Testis (tissue), 3 donors: ENCODE results near the gene ZNF135. TPM values are rescaled to one million over a fixed set of nuclear protein-coding genes. Genes with fewer than 3 reads are reported as not detected.
A peak's percentile ranks its signal among the peaks of the same experiment; 100 is the strongest.

ENCODE experiments used
- DNase-seq: peaks from one replicate; pipeline ENCODE4 v3.0.0-alpha.2; 2019
- H3K27ac ChIP-seq, 2 donors: fragments of 200-600 bp; sonication (generic); one replicate each; pipeline ENCODE4 v1.5.1; 2019
- H3K27me3 ChIP-seq: fragments of 200-600 bp; sonication (generic); one replicate; pipeline ENCODE4 v1.5.1; 2019
- H3K36me3 ChIP-seq: fragments of 200-600 bp; sonication (generic); one replicate; pipeline ENCODE4 v1.5.1; 2017; ENCODE audit warnings: low read depth; ENCODE audit errors: missing control alignments
- H3K4me1 ChIP-seq: fragments of 200-600 bp; sonication (generic); one replicate; pipeline ENCODE4 v1.5.1; 2019
- H3K4me3 ChIP-seq, 2 donors: fragments of 200-600 bp; sonication (generic); one replicate each; pipeline ENCODE4 v1.5.1; 2017 to 2019
- H3K9me3 ChIP-seq: fragments of 200-600 bp; sonication (generic); one replicate; pipeline ENCODE4 v1.5.1; 2017
- POLR2A ChIP-seq: fragments of 450-650 bp; IDR thresholded peaks from one replicate; pipeline ENCODE4 v1.6.1; 2017; ENCODE audit warnings: antibody characterized with exemption, mild to moderate bottlenecking, moderate library complexity
- WGBS, 2 donors: methylation state at CpG; one replicate each; pipeline ENCODE4 v1.1.5; 2018; 5-methylcytosine and 5-hydroxymethylcytosine counted together
- intact Hi-C: fragments of 100-400 bp; cut with DNase I; formaldehyde crosslinking; loops from one replicate; pipeline ENCODE4 v1.15.1; 2023; ENCODE audit warnings: low total_unique reads
- polyA plus RNA-seq: library from polyadenylated mRNA; stranded (reverse); fragments of 350-450 nt; fragmentation: Illumina TruSeq; extraction: RNeasy Lipid Tissue Mini Kit (QIAGEN cat#74804); gene quantifications from one replicate; pipeline ENCODE4 v1.2.3, GENCODE V29; 2014; ENCODE audit warnings: low read depth, low replicate concordance; ENCODE audit not compliant: insufficient read depth
- total RNA-seq, 2 donors: library from RNA; depleted of rRNA; stranded (reverse); fragments of >200 nt; gene quantifications; one replicate each; pipeline ENCODE4 v1.2.3, GENCODE V29; 2016
- TF ChIP-seq, protein P1 (sequence below), 3 experiments: fragments of 450-650 bp in 2 of 3; fragments of 200-600 bp in 1 of 3; sonication (generic) in 1 of 3; IDR thresholded peaks; one replicate each; pipeline ENCODE4 v1.5.1; 2016 to 2019; ENCODE audit warnings: antibody characterized with exemption in 3 of 3, mild to moderate bottlenecking in 2 of 3, moderate library complexity in 1 of 3

Gene ZNF135
- total and polyA plus RNA-seq, 3 donors from 2014 or later: 14.5 to 33.7 (median 19.1) TPM

DNA sequence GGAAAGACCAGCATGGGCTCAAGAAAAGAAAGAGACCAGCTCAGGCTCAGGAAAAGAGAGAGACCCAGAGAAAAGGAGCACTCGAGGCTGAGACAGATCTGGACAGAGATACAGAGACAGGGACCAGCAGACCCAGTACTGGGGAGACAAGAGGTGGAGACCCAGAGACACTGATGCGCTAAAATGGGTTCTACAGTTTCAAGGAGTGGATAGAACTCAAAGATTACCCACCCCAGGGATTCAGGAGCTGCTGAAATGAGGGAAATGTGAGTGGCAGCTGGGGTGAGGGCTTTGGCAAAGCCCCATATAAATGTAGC is 39.6 kb downstream of the ZNF135 start:
- intact Hi-C loops: no loop called here
- no peak for TF ChIP-seq POLR2A
- TF ChIP-seq, protein P1, sequence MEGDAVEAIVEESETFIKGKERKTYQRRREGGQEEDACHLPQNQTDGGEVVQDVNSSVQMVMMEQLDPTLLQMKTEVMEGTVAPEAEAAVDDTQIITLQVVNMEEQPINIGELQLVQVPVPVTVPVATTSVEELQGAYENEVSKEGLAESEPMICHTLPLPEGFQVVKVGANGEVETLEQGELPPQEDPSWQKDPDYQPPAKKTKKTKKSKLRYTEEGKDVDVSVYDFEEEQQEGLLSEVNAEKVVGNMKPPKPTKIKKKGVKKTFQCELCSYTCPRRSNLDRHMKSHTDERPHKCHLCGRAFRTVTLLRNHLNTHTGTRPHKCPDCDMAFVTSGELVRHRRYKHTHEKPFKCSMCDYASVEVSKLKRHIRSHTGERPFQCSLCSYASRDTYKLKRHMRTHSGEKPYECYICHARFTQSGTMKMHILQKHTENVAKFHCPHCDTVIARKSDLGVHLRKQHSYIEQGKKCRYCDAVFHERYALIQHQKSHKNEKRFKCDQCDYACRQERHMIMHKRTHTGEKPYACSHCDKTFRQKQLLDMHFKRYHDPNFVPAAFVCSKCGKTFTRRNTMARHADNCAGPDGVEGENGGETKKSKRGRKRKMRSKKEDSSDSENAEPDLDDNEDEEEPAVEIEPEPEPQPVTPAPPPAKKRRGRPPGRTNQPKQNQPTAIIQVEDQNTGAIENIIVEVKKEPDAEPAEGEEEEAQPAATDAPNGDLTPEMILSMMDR (IDR thresholded peaks at IDR 0.05): no peak
- Histone ChIP-seq H3K36me3 (no peaks in the 10 kb centered on the region), H3K27ac (peak overlapping the region; percentile 80 to 81), H3K9me3 (no peaks in the 10 kb centered on the region), H3K27me3 (no peaks in the 10 kb centered on the region), H3K4me1 (peaks cover 13% of the 10 kb centered on the region), H3K4me3 (peak overlapping the region; percentile 82 to 93)
- 8 to 17% methylated on average over 2 of the region's 2 CpGs for WGBS, 2 donors
- DNase-seq: no peak

DNA sequence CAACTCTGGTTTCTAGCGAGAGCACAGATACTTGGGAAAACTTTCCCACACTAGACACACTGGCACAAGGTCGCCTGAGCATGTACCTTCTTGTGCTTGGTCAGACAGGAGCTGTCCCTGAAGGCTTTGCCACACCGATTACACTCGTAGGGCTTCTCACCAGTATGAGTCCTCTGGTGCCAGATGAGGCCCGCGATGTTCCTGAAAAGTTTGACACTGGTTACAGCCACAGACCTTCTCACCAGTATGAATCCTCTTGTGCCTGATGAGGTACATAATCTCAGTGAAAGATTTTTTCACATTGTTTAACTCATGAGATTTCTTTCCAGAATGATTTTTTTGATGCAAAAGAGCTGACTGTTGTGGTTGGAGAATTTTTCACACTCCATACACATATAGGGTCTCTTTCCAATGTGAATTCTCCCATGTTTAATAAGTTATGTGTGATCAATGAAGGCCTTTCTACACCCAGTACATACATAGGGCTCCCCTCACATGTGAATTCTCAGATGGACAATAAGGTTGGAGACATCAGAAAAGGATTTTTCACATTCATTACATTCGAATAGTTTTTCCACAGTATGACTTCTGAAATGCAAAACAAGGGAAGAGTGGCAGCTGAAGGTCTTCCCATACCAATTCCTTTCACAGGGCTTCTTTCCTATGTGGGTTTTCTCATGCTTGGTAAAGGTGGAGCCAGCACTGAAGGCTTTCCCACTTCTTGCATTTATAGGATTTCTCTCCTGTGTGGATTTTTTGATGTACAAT is 48.9 kb downstream of the ZNF135 start:
- WGBS, 2 donors: 86 to 89% methylated on average over 7 of the region's 7 CpGs
- no peaks in the 10 kb centered on the region for H3K4me1 ChIP-seq
- no peak overlapping the region for H3K27ac ChIP-seq
- no peaks in the 10 kb centered on the region for H3K9me3 ChIP-seq
- TF ChIP-seq, protein P1 (IDR thresholded peaks at IDR 0.05): no peak
- no peaks in the 10 kb centered on the region for H3K27me3 ChIP-seq
- H3K4me3 ChIP-seq: no peak overlapping the region
- H3K36me3 ChIP-seq: no peaks in the 10 kb centered on the region
- DNase-seq: no peak
- intact Hi-C loops: no loop called here

DNA sequence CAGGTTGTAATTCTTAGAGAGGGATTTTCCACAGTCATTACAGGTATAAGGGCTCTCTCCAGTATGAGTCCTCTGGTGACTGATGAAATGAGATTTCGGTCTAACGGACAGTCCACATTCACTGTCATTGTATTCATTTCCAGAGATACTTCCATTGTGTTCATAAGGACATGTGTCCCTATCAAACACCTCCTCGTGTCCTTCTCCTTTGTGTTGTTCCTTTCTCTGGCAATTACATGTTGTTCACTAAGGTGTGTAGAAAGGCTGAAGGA is 49.4 kb downstream of the ZNF135 start:
- H3K27ac ChIP-seq: no peak overlapping the region
- H3K9me3 ChIP-seq: no peaks in the 10 kb centered on the region
- no peak for DNase-seq
- TF ChIP-seq, protein P1 (IDR thresholded peaks at IDR 0.05): no peak
- no peak for TF ChIP-seq POLR2A
- H3K4me3 ChIP-seq: no peak overlapping the region
- no peaks in the 10 kb centered on the region for H3K4me1 ChIP-seq
- WGBS, 2 donors: 90 to 97% methylated on average over 3 of the region's 3 CpGs
- intact Hi-C loops: no loop called here
- no peaks in the 10 kb centered on the region for H3K27me3 ChIP-seq
- H3K36me3 ChIP-seq: no peaks in the 10 kb centered on the region

DNA sequence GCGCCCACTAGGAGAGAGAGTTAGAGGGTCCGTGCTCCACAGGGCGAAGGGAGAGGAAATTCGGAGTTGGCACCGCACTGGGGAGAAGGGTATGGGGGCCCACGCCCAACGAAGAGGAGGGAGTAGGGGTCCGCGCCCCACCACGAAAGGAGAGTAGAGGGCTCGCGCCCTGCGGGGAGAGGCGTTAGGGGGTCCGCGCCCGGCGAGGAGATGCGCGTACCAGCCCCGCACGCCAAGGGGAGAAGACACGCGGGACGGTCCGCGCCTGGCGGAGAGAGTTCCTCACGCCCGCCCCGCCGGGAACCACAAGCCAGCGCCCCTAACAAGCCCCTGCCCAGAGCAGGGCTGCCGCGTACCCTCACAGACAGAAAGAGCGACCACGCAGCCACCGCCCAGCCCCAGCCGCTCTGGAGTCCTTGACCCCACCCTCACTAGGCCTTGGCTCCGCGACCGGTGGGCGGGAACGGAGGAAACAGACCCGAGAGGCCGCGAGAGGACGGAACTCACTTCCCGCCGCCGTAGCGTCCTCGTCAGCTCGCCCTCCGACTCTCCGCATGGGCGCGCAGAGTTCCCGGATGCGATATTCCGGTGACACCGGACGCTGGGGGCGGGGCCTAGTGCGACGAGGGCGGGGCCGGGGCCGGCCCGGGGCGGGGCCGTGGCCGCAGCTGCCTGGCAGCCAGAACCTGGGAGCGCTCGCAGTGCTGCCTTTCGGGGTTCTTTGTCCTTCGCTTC is 58.9 kb downstream of the ZNF135 start:
- Histone ChIP-seq H3K27me3 (no peaks in the 10 kb centered on the region), H3K4me3 (peak overlapping the region; percentile 61 to 78), H3K9me3 (no peaks in the 10 kb centered on the region), H3K36me3 (no peaks in the 10 kb centered on the region), H3K27ac (peak overlapping the region in 1 of 2 donors; percentile 70), H3K4me1 (no peaks in the 10 kb centered on the region)
- intact Hi-C loops: no loop called here
- peak; percentile 91 for DNase-seq
- no peak for TF ChIP-seq POLR2A
- TF ChIP-seq, protein P1 (IDR thresholded peaks at IDR 0.05): no peak
- 2 to 4% methylated on average over 22 to 58 of the region's 77 CpGs for WGBS, 2 donors
